K562 (cell line): Measurements from ENCODE around the gene ARPC4. TPM values are rescaled to one million over a fixed set of nuclear protein-coding genes. Genes with fewer than 3 reads are reported as not detected.

Experiments
- CBX8 ChIP-seq: fragments of 200-600 bp; sonication (generic); IDR thresholded peaks from 2 replicates; pipeline ENCODE4 v1.6.1; 2012; ENCODE audit warnings: borderline replicate concordance, mixed run types, low read depth, mild to moderate bottlenecking, moderate library complexity, mixed read lengths, low read length, control low read depth, inconsistent platforms; ENCODE audit not compliant: poor library complexity, severe bottlenecking; ENCODE audit errors: extremely low read depth
- CCAR2 ChIP-seq: fragments of 200-400 bp; formaldehyde crosslinking; IDR thresholded peaks from 2 replicates; pipeline ENCODE4 v1.6.1; 2017; ENCODE audit warnings: mild to moderate bottlenecking, low read depth, low read length
- JUN ChIP-seq, 2 experiments: sonication (generic) in 1 of 2; formaldehyde crosslinking in 1 of 2; IDR thresholded peaks; 2 replicates each; pipeline versions ENCODE4 v1.6.1 to v1.8.0; 2012 to 2022; ENCODE audit warnings: borderline replicate concordance in 2 of 2, mild to moderate bottlenecking in 2 of 2, improper control_type of control experiment in 1 of 2, low read depth in 1 of 2, low read length in 1 of 2, missing genetic modification reagents in 1 of 2
- MCM5 ChIP-seq: fragments of 450-650 bp; IDR thresholded peaks from 2 replicates; pipeline ENCODE4 v1.6.1; 2016; ENCODE audit warnings: low read depth
- POLR2G ChIP-seq: fragments of 200-400 bp; formaldehyde crosslinking; IDR thresholded peaks from 2 replicates; pipeline ENCODE4 v1.6.1; 2017; ENCODE audit warnings: low read depth, mild to moderate bottlenecking, antibody characterized with exemption, low read length, moderate library complexity
- POLR3G ChIP-seq: IDR thresholded peaks from 2 replicates; pipeline ENCODE4 v1.6.1; 2011; ENCODE audit not compliant: insufficient read length, insufficient replicate concordance; ENCODE audit errors: extremely low read depth
- RBM15 ChIP-seq: fragments of 200-400 bp; formaldehyde crosslinking; IDR thresholded peaks from 2 replicates; pipeline ENCODE4 v1.6.1; 2018; ENCODE audit warnings: mild to moderate bottlenecking, low read length, moderate library complexity; ENCODE audit not compliant: insufficient read depth
- SLC30A9 ChIP-seq: fragments of 250-450 bp; sonication (Bioruptor Pico); IDR thresholded peaks from 2 replicates; pipeline ENCODE4 v1.8.0; 2022; ENCODE audit warnings: mild to moderate bottlenecking, moderate library complexity
- SMARCA5 ChIP-seq: fragments of 450-650 bp; IDR thresholded peaks from 2 replicates; pipeline ENCODE4 v1.6.1; 2016
- ZC3H11A ChIP-seq: IDR thresholded peaks from 2 replicates; pipeline ENCODE4 v1.6.1; 2012; ENCODE audit warnings: low read depth, low read length, improper control_type of control experiment
- ZNF785 ChIP-seq: fragments of 250-450 bp; sonication (Bioruptor Pico); IDR thresholded peaks from 2 replicates; pipeline ENCODE4 v1.4.0; 2020; ENCODE audit warnings: mild to moderate bottlenecking
- polyA plus RNA-seq, 8 experiments: library from polyadenylated mRNA; depleted of rRNA in 4 of 8; stranded (reverse) in 5 of 8; unstranded in 3 of 8; fragments of >200 nt; fragmentation: Nextera tagmentation in 2 of 8; fragmentation: Illumina TruSeq in 1 of 8; extraction: Ambion mirVana in 2 of 8; extraction: Trizol in 1 of 8; gene quantifications; 2 replicates each; pipeline versions ENCODE4 v1.2.1 to v1.2.3, GENCODE V29; 2011 to 2014; ENCODE audit warnings: inconsistent platforms in 1 of 8, missing spikeins in 1 of 8
- total RNA-seq, 7 experiments: library from RNA; depleted of rRNA in 6 of 7; stranded (reverse); fragments of >200 nt in 6 of 7; fragmentation: Illumina TruSeq in 2 of 7; extraction: Trizol in 2 of 7; gene quantifications; 2 replicates each; pipeline versions ENCODE4 v1.2.1 to v1.2.3, GENCODE V29; 2011 to 2021; ENCODE audit warnings: low replicate concordance in 1 of 7
- TF ChIP-seq, protein P1 (sequence below): fragments of 450-650 bp; IDR thresholded peaks from 2 replicates; pipeline ENCODE4 v1.6.1; 2016; ENCODE audit warnings: mild to moderate bottlenecking
- TF ChIP-seq, protein P2 (sequence below): conservative IDR thresholded peaks from 2 replicates; pipeline ENCODE4 v1.6.1; 2011; ENCODE audit warnings: low read depth, mild to moderate bottlenecking, low read length; ENCODE audit not compliant: control insufficient read depth
- TF ChIP-seq, protein P3 (sequence below), 2 experiments: fragments of 450-650 bp; IDR thresholded peaks; 2 replicates each; pipeline ENCODE4 v1.6.1; 2016; ENCODE audit warnings: mild to moderate bottlenecking in 2 of 2, borderline replicate concordance in 1 of 2, low read depth in 1 of 2, moderate library complexity in 1 of 2

ARPC4 gene
- total and polyA plus RNA-seq, 9 of the 15 experiments (the other 6 are each of a cell fraction or from before 2014, with no cell fraction given), result 20.1 to 153 (median 119) TPM

DNA sequence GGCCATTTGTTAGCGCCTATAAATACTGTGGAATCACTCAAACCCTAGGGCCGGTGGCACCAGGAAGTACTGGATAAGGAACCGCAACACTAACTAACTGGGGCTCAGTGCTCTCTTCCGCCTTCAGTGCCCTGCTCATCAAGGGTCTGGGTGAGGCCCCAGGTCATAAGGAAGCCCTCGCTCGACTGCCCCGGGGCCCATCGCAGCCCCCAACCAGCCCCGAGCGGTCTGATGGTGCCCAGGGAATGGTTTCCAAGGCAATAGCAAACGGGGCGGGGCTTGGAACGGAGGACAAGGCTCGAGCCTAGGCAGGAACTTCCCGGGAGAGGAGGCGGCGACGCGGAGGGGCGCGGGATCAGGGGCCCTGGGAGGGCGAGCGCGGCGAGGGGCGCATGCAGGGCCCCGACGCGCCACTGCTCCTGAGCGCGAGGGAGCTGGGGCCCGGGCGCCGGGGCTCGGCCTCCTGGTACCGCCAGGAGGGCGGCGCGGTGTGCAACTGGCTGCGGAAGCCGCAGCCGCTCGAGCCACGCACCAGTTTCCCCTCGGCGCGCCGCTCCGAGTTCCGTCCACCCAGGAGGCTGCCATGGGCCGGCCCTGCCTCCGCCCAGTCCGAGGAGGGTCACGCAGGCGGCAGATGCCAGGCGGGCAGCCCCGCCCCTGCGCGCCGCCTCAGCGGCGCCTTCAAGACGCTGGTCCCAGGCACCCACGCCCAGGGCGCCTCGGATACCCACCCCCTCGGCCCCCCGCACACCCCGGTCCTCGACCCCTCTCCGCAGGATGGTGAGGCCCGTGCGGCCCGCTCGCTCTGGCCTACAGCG lies 16.9 kb downstream of the ARPC4 start, which contains the start of gene TTLL3 (continued):
- TF ChIP-seq, protein P1, sequence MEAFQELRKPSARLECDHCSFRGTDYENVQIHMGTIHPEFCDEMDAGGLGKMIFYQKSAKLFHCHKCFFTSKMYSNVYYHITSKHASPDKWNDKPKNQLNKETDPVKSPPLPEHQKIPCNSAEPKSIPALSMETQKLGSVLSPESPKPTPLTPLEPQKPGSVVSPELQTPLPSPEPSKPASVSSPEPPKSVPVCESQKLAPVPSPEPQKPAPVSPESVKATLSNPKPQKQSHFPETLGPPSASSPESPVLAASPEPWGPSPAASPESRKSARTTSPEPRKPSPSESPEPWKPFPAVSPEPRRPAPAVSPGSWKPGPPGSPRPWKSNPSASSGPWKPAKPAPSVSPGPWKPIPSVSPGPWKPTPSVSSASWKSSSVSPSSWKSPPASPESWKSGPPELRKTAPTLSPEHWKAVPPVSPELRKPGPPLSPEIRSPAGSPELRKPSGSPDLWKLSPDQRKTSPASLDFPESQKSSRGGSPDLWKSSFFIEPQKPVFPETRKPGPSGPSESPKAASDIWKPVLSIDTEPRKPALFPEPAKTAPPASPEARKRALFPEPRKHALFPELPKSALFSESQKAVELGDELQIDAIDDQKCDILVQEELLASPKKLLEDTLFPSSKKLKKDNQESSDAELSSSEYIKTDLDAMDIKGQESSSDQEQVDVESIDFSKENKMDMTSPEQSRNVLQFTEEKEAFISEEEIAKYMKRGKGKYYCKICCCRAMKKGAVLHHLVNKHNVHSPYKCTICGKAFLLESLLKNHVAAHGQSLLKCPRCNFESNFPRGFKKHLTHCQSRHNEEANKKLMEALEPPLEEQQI, result no peak
- no peak for TF ChIP-seq ZNF785
- TF ChIP-seq ZC3H11A, result no peak
- TF ChIP-seq MCM5, result no peak
- TF ChIP-seq, protein P2, sequence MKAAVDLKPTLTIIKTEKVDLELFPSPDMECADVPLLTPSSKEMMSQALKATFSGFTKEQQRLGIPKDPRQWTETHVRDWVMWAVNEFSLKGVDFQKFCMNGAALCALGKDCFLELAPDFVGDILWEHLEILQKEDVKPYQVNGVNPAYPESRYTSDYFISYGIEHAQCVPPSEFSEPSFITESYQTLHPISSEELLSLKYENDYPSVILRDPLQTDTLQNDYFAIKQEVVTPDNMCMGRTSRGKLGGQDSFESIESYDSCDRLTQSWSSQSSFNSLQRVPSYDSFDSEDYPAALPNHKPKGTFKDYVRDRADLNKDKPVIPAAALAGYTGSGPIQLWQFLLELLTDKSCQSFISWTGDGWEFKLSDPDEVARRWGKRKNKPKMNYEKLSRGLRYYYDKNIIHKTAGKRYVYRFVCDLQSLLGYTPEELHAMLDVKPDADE, result 0 out of 2 replicates have a peak, but pooled peaks have one; percentile 4
- peak; percentile 75 for TF ChIP-seq POLR2G
- no peak for TF ChIP-seq SLC30A9 (CRISPR knock-in tag)
- TF ChIP-seq RBM15, result no peak
- no peak for TF ChIP-seq POLR3G
- no peak for TF ChIP-seq CCAR2
- TF ChIP-seq, protein P3, sequence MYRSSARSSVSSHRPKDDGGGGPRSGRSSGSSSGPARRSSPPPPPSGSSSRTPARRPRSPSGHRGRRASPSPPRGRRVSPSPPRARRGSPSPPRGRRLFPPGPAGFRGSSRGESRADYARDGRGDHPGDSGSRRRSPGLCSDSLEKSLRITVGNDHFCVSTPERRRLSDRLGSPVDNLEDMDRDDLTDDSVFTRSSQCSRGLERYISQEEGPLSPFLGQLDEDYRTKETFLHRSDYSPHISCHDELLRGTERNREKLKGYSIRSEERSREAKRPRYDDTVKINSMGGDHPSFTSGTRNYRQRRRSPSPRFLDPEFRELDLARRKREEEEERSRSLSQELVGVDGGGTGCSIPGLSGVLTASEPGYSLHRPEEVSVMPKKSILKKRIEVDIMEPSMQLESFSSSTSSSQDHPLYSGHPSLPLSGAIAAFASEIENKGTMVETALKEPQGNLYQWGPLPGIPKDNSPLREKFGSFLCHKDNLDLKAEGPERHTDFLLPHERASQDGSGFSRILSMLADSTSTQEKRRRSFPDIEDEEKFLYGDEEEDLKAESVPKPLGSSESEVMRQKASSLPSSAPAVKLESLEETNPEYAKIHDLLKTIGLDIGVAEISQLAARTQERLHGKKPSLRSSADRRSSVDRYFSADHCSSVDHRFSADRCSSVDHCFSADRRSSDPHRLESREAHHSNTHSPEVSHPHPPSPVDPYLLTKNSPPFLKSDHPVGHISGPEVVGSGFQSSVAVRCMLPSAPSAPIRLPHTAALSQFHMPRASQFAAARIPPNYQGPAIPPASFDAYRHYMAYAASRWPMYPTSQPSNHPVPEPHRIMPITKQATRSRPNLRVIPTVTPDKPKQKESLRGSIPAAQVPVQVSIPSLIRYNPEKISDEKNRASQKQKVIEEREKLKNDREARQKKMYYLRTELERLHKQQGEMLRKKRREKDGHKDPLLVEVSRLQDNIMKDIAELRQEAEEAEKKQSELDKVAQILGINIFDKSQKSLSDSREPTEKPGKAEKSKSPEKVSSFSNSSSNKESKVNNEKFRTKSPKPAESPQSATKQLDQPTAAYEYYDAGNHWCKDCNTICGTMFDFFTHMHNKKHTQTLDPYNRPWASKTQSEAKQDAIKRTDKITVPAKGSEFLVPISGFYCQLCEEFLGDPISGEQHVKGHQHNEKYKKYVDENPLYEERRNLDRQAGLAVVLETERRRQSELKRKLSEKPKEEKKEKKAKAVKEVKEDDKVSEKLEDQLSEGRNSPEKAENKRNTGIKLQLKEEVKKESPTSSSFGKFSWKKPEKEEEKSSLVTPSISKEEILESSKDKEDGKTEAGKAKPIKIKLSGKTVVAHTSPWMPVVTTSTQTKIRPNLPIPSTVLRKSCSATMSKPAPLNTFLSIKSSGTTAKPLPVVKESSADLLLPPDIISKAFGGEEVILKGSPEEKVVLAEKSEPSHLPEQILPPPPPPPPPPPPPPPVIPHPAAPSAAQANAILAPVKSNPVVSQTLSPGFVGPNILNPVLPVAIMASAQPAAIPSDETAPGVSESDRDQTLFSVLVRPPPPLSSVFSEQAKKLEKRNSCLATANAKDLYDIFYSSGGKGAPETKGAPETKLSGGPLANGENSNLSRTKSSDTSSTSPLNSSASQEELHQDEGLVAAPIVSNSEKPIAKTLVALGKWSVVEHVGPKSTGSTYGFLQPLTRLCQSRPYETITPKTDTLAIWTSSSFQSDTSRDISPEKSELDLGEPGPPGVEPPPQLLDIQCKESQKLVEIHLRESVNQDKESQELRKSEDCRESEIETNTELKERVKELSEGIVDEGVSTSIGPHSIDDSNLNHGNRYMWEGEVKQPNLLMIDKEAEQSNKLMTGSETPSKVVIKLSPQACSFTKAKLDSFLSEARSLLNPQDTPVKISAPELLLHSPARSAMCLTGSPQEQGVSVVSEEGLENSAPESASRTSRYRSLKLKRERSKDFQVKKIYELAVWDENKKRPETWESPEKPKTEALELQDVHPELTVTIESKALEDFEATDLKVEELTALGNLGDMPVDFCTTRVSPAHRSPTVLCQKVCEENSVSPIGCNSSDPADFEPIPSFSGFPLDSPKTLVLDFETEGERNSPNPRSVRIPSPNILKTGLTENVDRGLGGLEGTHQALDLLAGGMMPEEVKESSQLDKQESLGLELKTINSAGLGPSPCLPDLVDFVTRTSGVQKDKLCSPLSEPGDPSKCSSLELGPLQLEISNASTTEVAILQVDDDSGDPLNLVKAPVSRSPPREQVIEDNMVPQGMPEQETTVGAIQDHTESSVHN (IDR thresholded peaks at IDR 0.05; ENCODE audit: borderline replicate concordance in 1 of 2, low read depth in 1 of 2), result no peak
- no peak for TF ChIP-seq JUN (IDR thresholded peaks at IDR 0.05; ENCODE audit: borderline replicate concordance, low read depth, low read length)
- no peak for TF ChIP-seq JUN (CRISPR knock-in tag; IDR thresholded peaks at IDR 0.05; ENCODE audit: borderline replicate concordance)
- no peak for TF ChIP-seq CBX8
- no peak for TF ChIP-seq SMARCA5
